Activated gamma-delta T cell treated with Interleukin-2 at 50 U/mL for 16 hours (primary cell): ENCODE data around the gene DCDC1.

Source experiments
- DNase-seq: peaks from one replicate; pipeline ENCODE4 v3.0.0-alpha.2; 2020

DCDC1 gene, protein sequence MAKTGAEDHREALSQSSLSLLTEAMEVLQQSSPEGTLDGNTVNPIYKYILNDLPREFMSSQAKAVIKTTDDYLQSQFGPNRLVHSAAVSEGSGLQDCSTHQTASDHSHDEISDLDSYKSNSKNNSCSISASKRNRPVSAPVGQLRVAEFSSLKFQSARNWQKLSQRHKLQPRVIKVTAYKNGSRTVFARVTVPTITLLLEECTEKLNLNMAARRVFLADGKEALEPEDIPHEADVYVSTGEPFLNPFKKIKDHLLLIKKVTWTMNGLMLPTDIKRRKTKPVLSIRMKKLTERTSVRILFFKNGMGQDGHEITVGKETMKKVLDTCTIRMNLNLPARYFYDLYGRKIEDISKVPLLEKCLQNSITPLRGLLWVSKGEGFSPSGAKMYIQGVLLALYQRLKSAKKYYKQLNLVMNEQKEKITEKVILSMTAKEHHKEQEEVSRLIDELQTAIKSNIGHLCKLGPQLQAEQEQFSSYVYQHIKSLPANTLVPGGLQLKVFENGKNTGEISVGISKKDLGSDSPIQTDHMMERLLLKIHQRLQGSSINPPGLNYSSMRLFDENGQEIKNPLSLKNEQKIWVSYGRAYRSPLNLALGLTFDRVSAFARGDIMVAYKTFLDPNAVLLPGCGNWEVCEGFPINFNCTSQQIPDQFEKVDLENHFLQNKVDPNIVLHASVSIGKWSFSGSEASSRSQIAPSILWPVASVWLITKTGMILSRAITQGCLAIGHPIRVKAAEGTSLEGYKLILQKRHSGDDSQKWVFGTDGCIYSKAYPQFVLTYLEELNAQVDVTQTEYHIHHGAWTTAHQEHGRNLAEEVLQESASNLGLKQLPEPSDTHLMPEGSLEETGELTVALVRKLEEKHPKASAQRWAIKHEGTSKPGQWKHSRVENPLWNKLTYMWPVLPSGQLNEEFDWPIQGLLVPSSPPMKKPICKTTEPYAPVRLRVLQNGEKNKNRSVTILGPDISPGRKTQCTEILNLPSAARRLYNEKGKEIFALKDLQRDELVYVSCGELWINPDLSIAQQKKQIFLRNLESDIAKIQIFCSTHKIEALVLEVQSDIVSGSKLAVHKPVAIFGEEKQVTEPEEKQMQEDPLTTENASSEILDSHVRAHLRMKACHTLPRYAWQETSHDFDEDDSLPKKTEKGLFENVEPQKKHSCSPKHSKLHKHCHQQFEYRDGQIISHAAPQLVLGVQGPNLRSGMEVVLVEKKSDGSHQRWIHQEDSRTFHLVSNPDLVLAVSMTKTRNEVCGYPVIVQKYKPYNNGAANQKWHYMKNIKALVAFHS (N-terminal part only)

DNA sequence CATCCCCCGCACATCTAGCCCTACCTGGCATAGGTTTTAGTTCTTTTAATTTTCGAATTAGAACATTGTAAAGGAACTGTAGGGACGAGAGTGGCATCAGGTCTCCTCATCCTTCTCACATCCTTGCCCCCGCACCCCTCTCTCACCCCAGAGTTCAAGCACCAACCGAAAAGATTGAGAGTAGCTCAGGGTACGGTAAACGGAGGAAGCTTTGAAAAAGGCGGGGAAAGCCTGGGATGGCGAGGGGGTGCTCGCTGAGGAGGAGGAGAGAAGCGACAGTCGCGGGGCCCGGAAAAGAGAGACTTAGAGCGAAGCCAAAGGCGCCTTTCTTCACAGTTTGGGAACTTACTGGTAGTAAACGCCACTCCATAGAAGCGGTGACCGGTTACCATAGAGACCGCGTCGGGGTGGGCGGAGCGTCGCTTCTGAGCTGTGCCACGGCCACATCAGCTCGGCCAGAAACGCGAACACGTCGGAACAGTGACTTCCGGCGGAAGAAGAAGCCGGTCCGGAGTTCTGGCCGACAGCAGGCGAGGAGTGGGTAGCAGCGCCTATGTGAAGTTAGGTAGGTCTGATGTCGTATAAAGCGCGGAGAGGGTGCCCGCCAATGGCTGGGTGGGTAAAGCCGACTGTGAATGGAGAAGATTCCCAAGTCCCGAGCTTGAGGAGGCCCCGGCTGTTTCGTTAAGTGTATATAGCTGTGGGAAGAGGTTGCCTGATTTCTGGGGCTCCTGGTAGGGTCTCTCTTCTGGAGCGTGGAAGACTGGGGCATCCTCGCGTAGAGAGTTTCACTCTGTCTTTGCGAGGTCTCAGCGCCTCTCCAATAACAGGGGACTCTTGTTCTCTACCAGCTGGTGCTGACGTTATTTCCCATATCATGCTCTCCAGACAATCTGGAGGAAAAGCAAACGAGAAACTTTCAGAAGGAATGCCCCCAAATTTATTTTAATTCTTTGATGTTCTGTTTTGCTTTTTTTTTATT, at the start of gene DCDC1, which contains the start of gene DNAJC24:
Gene DCDC1, minus strand, starts transcription at position 392 of the 982 bp plus-strand sequence. CDS start 41,459 bp downstream, outside the sequence.
Gene DNAJC24, plus strand, starts transcription at position 513 of the 982 bp plus-strand sequence. CDS start 889 bp downstream, outside the sequence.
- DNase-seq: peak; percentile 92

DNA sequence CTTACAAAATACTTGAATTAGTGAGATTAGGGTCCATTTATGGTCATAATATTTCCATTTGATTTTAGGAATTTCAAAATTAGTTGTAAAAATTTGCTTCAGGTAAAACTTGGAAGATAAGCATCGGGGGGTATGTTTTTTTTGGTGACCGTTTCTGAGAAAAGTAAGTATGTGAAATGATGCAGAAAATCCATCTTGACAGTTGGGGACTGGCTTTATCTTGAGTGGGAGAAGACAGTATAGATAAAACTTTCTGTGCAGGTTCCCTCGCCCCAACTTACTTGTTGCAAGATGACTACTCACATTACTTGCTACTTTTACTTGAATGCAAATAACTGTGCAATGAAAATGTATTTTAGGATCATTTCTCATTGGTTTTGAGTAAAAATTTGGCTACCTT, 49.6 kb upstream of the DCDC1 start:
- DNase-seq: no peak

DNA sequence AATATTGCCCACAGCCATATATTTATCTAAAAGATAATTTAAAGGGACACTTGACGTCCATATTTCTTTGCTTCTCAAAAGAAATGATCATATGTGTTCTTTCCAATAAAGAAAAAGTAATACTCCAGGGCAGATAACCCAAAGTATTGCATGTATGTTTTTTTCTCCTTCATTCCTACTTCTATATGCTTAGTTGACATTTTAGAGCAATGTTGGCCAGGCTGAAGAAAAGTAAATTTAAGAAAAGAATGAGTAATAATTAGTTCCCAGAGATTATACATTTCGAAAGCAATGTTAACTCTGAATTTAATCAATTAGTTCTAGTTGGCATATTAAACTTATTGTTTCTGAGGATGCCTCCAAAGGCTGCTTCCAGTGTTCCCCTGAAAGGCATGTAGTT, 48.3 kb upstream of the DCDC1 start:
- DNase-seq: no peak

DNA sequence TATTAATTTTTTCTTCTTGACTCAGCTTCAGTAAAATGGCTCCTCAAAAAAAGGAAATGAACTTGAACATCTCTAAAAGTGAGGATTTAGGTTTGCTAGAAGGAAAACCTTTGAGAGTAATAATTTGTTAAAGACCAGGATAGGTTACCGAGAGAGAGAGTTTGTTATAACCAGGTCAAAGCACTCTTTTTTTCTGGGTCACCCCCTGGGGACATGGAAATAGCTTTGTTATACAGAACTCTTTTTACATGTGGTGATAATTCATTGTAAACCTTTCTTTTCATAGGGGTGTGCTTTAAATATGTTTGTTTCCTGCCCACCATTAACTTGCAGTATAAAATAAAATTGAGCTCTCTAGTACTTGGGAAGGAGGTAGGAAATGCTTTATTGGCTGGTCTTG, 47.8 kb upstream of the DCDC1 start:
- DNase-seq: no peak

DNA sequence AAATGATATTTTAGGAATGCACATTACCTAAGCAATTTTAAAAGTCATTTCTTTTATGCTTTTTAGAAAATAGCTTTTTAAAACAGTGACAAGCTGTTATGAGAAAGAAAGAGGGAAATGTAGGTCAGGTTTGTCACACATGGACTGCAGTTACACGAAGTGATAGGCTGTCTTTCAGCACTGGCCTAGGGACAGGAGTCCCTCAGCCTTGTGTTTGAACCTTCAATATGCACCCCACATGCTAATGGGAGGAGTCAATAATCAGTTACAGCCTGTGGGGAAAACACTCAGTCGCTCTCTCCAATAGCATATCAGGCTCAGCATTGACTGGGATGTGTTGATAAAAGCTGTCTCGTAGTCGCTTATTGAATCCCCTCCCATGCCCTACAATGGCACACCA, 45.9 kb upstream of the DCDC1 start:
- DNase-seq: no peak

DNA sequence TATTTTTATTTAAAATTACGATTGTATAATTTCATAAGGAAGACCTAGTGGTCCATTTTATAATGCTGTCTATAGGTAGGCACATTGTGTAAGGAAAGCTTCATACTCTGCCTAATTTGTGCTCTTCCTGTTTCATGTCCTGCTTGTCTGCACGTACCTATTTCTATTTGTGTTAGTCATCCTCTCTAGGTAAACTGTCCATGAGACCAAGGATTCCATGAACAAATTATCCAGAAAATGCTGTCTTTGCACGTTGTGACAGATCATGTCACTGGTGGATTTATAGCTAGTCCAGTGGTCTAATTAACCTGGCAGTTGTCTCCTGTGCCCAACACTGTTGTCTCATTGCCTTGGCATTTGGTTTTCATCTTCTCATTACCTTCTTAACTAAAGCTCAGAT, 44.8 kb upstream of the DCDC1 start:
- DNase-seq: no peak

DNA sequence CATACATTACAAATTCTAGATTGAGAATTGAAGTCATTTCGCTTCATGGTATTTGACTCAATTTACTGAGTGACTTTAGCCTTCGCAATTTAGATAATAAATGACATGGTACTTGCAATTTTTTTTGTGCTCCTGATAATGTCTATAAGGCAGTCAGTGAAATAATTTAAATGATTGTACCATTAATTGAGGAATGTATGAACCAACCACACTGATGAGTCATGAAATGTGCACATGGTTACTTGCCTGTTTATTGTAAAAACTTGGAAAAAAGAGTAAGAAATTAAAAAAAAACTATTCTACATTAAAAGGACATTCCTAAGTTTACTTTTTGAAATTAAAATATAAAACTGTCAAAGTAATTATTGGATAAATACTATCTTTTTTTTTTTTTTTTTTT, 43.4 kb upstream of the DCDC1 start:
- DNase-seq: no peak

DNA sequence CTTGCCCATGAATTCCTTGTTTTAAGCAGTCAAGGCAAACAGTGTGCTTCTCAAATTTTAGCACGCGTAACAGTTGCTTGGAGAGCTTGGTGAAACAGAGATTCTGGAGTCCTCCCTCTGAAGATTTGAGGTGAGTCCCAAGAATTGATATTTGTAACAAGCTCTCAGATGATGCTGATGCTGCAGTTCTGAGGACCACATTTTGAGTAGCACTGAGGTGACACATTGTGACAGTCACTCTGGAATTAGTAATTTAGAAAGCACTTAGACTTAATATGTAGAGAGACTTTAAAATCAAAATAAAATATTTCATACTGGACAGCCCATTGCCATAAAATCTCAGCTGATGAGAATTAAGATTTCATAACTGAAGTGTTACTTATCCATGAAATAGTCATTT, 38.7 kb upstream of the DCDC1 start:
- DNase-seq: no peak

GRCh38 chr11:31404614-31405013, 35.1 kb upstream of the DCDC1 start:
- no peak for DNase-seq

DNA sequence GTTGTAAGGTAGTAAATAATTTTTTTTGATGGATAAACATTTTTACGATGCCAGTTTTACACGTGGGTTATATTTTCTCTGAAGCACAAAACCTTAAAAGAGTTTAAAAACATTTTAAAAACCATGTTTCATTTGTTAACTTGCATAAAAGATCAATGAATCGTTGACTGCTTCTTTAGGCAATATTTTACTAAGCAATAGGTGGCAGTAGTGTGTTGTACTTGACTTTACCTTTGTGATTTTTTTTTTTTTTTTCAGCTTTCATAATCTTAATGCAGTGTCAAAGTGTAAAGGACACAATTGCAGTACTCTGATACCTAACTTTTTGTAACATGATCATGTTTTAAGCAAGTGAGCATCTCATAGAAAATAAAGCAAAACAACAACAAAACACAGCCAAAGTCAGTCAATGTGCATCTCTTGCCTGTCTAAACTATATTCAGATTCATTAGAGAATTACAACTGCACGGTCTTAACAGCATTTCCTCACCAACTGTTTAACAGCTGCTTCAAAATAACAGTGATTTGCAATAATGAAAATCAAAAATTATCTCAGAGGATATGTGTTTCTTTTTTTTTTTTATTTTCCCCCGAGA, 27.8 kb upstream of the DCDC1 start:
- no peak for DNase-seq

DNA sequence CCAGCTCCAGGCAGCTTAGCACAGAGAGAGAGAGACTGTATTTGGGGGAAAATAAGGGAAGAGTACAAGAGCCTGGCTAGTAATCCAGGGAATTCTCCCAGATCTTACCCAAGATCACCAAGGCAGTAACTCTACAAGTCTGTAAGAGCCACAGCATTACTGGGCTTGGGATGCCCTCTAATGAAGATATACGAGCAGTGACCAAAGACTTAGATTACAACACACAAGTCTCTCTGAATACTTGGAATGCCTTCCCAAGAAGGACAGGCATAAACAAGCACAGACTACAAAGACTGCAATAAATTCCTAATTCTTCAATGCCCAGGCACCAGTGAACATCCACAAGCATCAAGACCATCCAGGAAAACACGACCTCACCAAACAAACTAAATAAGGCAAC, 17.8 kb upstream of the DCDC1 start:
- no peak for DNase-seq

- DNase-seq: no peak
Observed at GRCh38 chr11:31383116-31383515, 13.6 kb upstream of the DCDC1 start.

DNA sequence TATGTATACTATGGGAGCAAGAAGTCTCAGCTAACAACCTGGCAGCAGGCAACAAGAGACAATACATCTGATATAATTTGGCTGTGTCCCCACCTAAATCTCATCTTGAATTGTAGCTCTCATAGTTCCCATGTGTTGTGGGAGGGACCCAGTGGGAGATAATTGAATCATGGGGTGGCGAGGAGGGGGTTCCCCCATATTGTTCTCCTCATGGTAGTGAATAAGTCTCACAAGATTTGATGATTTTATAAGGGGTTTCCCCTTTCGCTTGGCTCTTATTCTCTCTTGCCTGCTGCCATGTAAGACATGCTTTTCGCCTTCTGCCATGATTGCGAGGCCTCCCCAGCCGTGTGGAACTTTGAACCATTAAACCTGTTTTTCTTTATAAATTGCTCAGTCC, 6.3 kb upstream of the DCDC1 start:
- no peak for DNase-seq

DNA sequence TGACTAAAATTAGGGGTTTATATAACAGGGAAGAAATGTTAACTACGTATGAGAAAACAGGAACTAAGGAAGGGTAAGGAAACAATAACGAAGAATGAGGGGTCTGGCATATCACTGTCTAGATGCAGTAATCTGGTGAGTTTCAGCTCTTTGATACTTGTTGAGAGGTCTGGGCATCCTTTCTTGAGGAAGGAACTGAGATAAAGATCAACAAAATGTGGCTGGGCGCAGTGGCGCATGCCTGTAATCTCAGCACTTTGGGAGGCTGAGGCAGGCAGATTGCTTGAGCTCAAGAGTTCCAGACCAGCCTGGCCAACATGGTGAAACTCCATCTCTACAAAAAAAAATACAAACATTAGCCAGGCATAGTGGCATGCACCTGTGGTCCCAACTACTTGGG, 2.7 kb downstream of the DCDC1 start:
- DNase-seq: no peak

- no peak for DNase-seq
Observed at GRCh38 chr11:31361743-31362142, 7.8 kb downstream of the DCDC1 start.

GRCh38 chr11:31355817-31356216, 13.7 kb downstream of the DCDC1 start:
- DNase-seq: no peak

DNA sequence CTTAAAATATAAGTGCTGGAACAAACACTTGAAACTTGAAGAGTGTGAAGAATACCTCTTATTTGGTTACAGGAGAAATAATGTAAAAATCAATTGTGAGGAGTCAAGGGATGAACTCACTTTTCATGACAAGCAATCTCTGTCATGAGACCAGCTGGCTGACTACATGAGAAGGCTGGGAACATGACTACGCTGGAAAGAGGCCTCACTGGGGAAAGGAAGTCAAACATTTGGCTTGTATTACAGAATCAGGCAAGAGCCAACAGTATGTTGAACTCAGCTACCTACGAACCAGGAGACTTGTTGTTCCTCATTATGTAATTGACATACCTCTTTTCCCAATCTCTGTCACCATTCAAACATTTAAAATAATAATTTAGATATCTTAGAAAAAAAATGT, 14.4 kb downstream of the DCDC1 start:
- no peak for DNase-seq

- no peak for DNase-seq
Observed at GRCh38 chr11:31351168-31351567, 18.4 kb downstream of the DCDC1 start.

DNA sequence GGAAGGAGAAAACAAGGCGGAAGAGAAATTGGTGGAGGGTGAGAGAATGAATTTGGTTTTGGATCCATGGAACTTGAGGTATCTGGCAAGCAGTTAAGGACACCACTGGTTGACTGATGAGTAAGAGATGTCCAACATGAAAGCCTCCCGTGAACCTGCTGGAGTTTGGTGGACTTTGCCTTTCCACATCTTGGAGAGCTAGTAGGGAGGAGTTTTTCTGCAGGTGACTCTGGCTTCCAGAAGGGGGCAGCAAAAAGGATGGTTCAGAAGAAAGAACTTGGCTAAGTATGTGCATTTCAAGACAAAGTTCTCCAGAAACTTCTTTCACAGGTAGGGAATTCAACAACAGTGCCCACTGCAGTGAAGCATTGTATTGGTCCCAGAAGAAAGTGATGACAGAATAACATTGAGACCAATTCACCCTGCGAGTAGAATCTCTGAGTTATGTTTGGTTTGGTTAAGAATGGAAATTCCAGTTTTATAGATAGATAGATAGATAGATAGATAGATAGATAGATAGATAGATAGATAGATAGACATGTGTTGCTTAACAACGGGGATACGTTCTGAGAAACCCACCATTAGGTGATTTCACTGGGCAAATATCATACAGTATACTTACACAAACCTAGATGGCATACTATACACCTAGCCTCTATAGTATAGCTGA, 28.5 kb downstream of the DCDC1 start:
- no peak for DNase-seq

- DNase-seq: no peak
Observed at GRCh38 chr11:31337806-31338205, 31.7 kb downstream of the DCDC1 start.

- DNase-seq: no peak
Observed at GRCh38 chr11:31328697-31329096, 40.8 kb downstream of the DCDC1 start.
